H9 (cell line): ENCODE data around the gene HAGH. TPM values are rescaled to one million over a fixed set of nuclear protein-coding genes. Genes with fewer than 3 reads are reported as not detected.
A peak's percentile ranks its signal among the peaks of the same experiment; 100 is the strongest.

ENCODE experiments used
- DNase-seq: peaks from one replicate; pipeline ENCODE4 v3.0.0-alpha.2; 2017
- H2AFZ ChIP-seq: one replicate; pipeline ENCODE4 v1.6.1; 2013; ENCODE audit warnings: mild to moderate bottlenecking, low read length, control low read depth, moderate library complexity
- H2AK5ac ChIP-seq: 2 replicates; pipeline ENCODE4 v1.6.1; 2013; ENCODE audit warnings: low read length, control low read depth, mixed read lengths; ENCODE audit not compliant: insufficient read length
- H2BK120ac ChIP-seq: one replicate; pipeline ENCODE4 v1.6.1; 2013; ENCODE audit warnings: low read depth, mild to moderate bottlenecking, low read length, control low read depth, inconsistent platforms; ENCODE audit not compliant: poor library complexity, severe bottlenecking
- H2BK12ac ChIP-seq: 2 replicates; pipeline ENCODE4 v1.6.1; 2013; ENCODE audit warnings: low read length, control low read depth, mixed read lengths, low read depth; ENCODE audit not compliant: insufficient read length
- H2BK15ac ChIP-seq: 2 replicates; pipeline ENCODE4 v1.6.1; 2013; ENCODE audit warnings: low read depth, low read length, control low read depth
- H2BK20ac ChIP-seq: one replicate; pipeline ENCODE4 v1.6.1; 2013; ENCODE audit warnings: low read depth, mild to moderate bottlenecking, low read length, control low read depth, inconsistent platforms; ENCODE audit not compliant: poor library complexity, severe bottlenecking
- H2BK5ac ChIP-seq: 2 replicates; pipeline ENCODE4 v1.6.1; 2013; ENCODE audit warnings: low read length, control low read depth, mixed read lengths; ENCODE audit not compliant: insufficient read length
- H3K14ac ChIP-seq: 2 replicates; pipeline ENCODE4 v1.6.1; 2013; ENCODE audit warnings: low read length, control low read depth; ENCODE audit not compliant: insufficient read depth
- H3K18ac ChIP-seq: 2 replicates; pipeline ENCODE4 v1.6.1; 2013; ENCODE audit warnings: low read depth, mild to moderate bottlenecking, mixed read lengths, low read length, control low read depth; ENCODE audit not compliant: insufficient read length
- H3K23ac ChIP-seq: 2 replicates; pipeline ENCODE4 v1.6.1; 2013; ENCODE audit warnings: low read length, control low read depth, mixed read lengths, low read depth; ENCODE audit not compliant: insufficient read length
- H3K23me2 ChIP-seq: 2 replicates; pipeline ENCODE4 v1.6.1; 2013; ENCODE audit warnings: low read depth, mild to moderate bottlenecking, mixed read lengths, low read length, control low read depth; ENCODE audit not compliant: insufficient read length, poor library complexity, severe bottlenecking
- H3K27ac ChIP-seq: 2 replicates; pipeline ENCODE4 v1.5.1; 2013; ENCODE audit warnings: low read length, control low read depth, mixed read lengths, low read depth; ENCODE audit not compliant: insufficient read length
- H3K27me3 ChIP-seq: 2 replicates; pipeline ENCODE4 v1.6.1; 2013; ENCODE audit warnings: low read length, control low read depth, inconsistent platforms; ENCODE audit not compliant: insufficient read depth
- H3K4ac ChIP-seq: 2 replicates; pipeline ENCODE4 v1.6.1; 2013; ENCODE audit warnings: low read depth, mild to moderate bottlenecking, control low read depth, inconsistent platforms, low read length, moderate library complexity
- H3K4me1 ChIP-seq: 2 replicates; pipeline ENCODE4 v1.6.1; 2013; ENCODE audit warnings: low read length, control low read depth, inconsistent platforms; ENCODE audit not compliant: insufficient read depth
- H3K4me2 ChIP-seq: 2 replicates; pipeline ENCODE4 v1.6.1; 2013; ENCODE audit warnings: low read length, control low read depth, mixed read lengths; ENCODE audit not compliant: insufficient read length, insufficient read depth
- H3K56ac ChIP-seq: 2 replicates; pipeline ENCODE4 v1.6.1; 2013; ENCODE audit warnings: low read depth, mild to moderate bottlenecking, mixed read lengths, low read length, control low read depth; ENCODE audit not compliant: insufficient read length
- H3K79me1 ChIP-seq: 2 replicates; pipeline ENCODE4 v1.6.1; 2013; ENCODE audit warnings: low read depth, mild to moderate bottlenecking, moderate library complexity, low read length, control low read depth, inconsistent platforms; ENCODE audit not compliant: insufficient read depth, poor library complexity, severe bottlenecking
- H3K79me2 ChIP-seq: 2 replicates; pipeline ENCODE4 v1.6.1; 2013; ENCODE audit warnings: low read length, control low read depth, inconsistent platforms; ENCODE audit not compliant: insufficient read depth
- H3K9ac ChIP-seq: 2 replicates; pipeline ENCODE4 v1.6.1; 2013; ENCODE audit warnings: low read length, control low read depth, mixed read lengths; ENCODE audit not compliant: insufficient read length; ENCODE audit errors: extremely low read depth
- H3K9me3 ChIP-seq: one replicate; pipeline ENCODE4 v1.6.1; 2013; ENCODE audit warnings: low read depth, low read length, inconsistent platforms; ENCODE audit not compliant: control insufficient read depth
- H3T11ph ChIP-seq: one replicate; pipeline ENCODE4 v1.6.1; 2013; ENCODE audit warnings: mild to moderate bottlenecking, low read length, control low read depth, inconsistent platforms
- H4K20me1 ChIP-seq: one replicate; pipeline ENCODE4 v1.6.1; 2013; ENCODE audit not compliant: control insufficient read depth, insufficient read length, insufficient read depth
- H4K5ac ChIP-seq: 2 replicates; pipeline ENCODE4 v1.6.1; 2013; ENCODE audit warnings: low read depth, mild to moderate bottlenecking, mixed read lengths, low read length, control low read depth; ENCODE audit not compliant: insufficient read length
- H4K8ac ChIP-seq: replicated peaks from 2 replicates; pipeline ENCODE4 v1.6.1; 2013; ENCODE audit warnings: low read length, control low read depth, mixed read lengths, low read depth; ENCODE audit not compliant: insufficient read length
- H4K91ac ChIP-seq: 2 replicates; pipeline ENCODE4 v1.6.1; 2013; ENCODE audit warnings: low read depth, mild to moderate bottlenecking, moderate library complexity, mixed read lengths, low read length, control low read depth; ENCODE audit not compliant: insufficient read length
- H3K27ac Mint-ChIP-seq, 3 experiments: 2 replicates in 2 of 3; 3 replicates in 1 of 3; pipeline ENCODE4 v1.8.0; 2020 to 2021; ENCODE audit warnings: mixed read lengths in 3 of 3, mild to moderate bottlenecking in 1 of 3, moderate library complexity in 1 of 3
- H3K27me3 Mint-ChIP-seq: 2 replicates; pipeline ENCODE4 v1.8.0; 2021; ENCODE audit warnings: low read depth, mild to moderate bottlenecking, moderate library complexity, mixed read lengths
- H3K36me3 Mint-ChIP-seq, 3 experiments: 2 replicates in 2 of 3; 3 replicates in 1 of 3; pipeline ENCODE4 v1.8.0; 2020 to 2021; ENCODE audit warnings: low read depth in 3 of 3, mixed read lengths in 3 of 3; ENCODE audit not compliant: insufficient read depth in 1 of 3
- H3K4me1 Mint-ChIP-seq, 2 experiments: 2 replicates each; pipeline ENCODE4 v1.8.0; 2020; ENCODE audit warnings: mixed read lengths in 2 of 2
- H3K4me3 Mint-ChIP-seq, 2 experiments: 2 replicates in 1 of 2; 3 replicates in 1 of 2; pipeline ENCODE4 v1.8.0; 2020 to 2021; ENCODE audit warnings: mild to moderate bottlenecking in 2 of 2, mixed read lengths in 2 of 2, moderate library complexity in 1 of 2
- H3K9me3 Mint-ChIP-seq, 2 experiments: 2 replicates in 1 of 2; 3 replicates in 1 of 2; pipeline ENCODE4 v1.8.0; 2020; ENCODE audit warnings: mild to moderate bottlenecking in 2 of 2, mixed read lengths in 2 of 2, moderate library complexity in 1 of 2
- CTCF ChIP-seq: fragments of 200-600 bp; sonication (generic); conservative IDR thresholded peaks from 3 replicates; pipeline ENCODE4 v1.8.0; 2021; ENCODE audit warnings: antibody characterized with exemption, mild to moderate bottlenecking
- WGBS: extraction: QIAGEN DNeasy Blood & Tissue Kit; methylation state at CpG from one replicate; pipeline ENCODE4 v1.1.7; 2013; ENCODE audit warnings: missing lambda C conversion rate, low lambda C conversion rate, mixed read lengths; ENCODE audit not compliant: insufficient read length; ENCODE audit errors: extremely low coverage; 5-methylcytosine and 5-hydroxymethylcytosine counted together
- total RNA-seq: library from RNA; stranded (reverse); gene quantifications from 2 replicates; pipeline ENCODE4 v1.2.1, GENCODE V29; 2021

HAGH gene
- total RNA-seq, 1 experiment from 2014 or later: 30.0 TPM

GRCh38 chr16:1786242-1787055 is 40.2 kb downstream of the HAGH start:
- no peak overlapping the region; a peak in 1 of 7 replicates for H3K27ac Mint-ChIP-seq
- Histone ChIP-seq H3K18ac (no peak overlapping the region), H3K27ac (no peak overlapping the region), H3K56ac (no peak overlapping the region), H3K9me3 (no peaks in the 10 kb centered on the region), H3K23me2 (peaks cover 5% of the 10 kb centered on the region), H4K5ac (no peak overlapping the region), H2BK15ac (no peak overlapping the region), H4K20me1 (no peaks in the 10 kb centered on the region), H2AFZ (no peak overlapping the region), H3K79me2 (peaks cover 8% of the 10 kb centered on the region; the same call in 1 of the 2 replicates), H3K14ac (no peak overlapping the region; the same call in 1 of the 2 replicates), H3T11ph (no peak overlapping the region), H2AK5ac (no peak overlapping the region), H2BK120ac (no peak overlapping the region), H3K79me1 (peaks cover 5% of the 10 kb centered on the region), H4K91ac (no peak overlapping the region), H2BK12ac (no peak overlapping the region), H3K4me2 (no peak overlapping the region), H3K9ac (no peak overlapping the region), H3K4ac (no peak overlapping the region), H4K8ac (no peak overlapping the region), H3K4me1 (no peaks in the 10 kb centered on the region; the same call in 1 of the 2 replicates), H3K23ac (no peak overlapping the region), H2BK5ac (no peak overlapping the region), H3K27me3 (no peaks in the 10 kb centered on the region), H2BK20ac (no peak overlapping the region)
- peaks cover 5 to 18% (median 17%) of the 10 kb centered on the region in 3 experiments; a peak in 6 of 7 replicates for H3K36me3 Mint-ChIP-seq
- no peak overlapping the region for H3K4me3 Mint-ChIP-seq
- WGBS: no CpG with 5 or more reads among the region's 51 CpGs
- TF ChIP-seq CTCF: peak; percentile 31; the same call in 1 of the 3 replicates
- peaks cover 2% of the 10 kb centered on the region; the same call in 1 of the 2 replicates for H3K27me3 Mint-ChIP-seq
- DNase-seq: peak; percentile 35
- peaks cover 4 to 10% of the 10 kb centered on the region in 2 experiments for H3K4me1 Mint-ChIP-seq
- no peaks in the 10 kb centered on the region for H3K9me3 Mint-ChIP-seq
